SK-N-SH treated with all-trans-retinoic acid at 6 μM for 48 hours (cell line): ENCODE data around the gene HCRTR1.

ENCODE experiments used
- ATAC-seq: fragments of 200-7000 bp; cut with Tn5 transposase; 3 replicates; pipeline ENCODE4 v1.9.1; 2020; ENCODE audit warnings: mild to moderate bottlenecking, moderate library complexity
- ARNTL ChIP-seq: fragments of 450-650 bp; formaldehyde crosslinking; IDR thresholded peaks from 2 replicates; pipeline ENCODE4 v1.5.0; 2020; ENCODE audit warnings: low read depth, mild to moderate bottlenecking, moderate library complexity, borderline replicate concordance
- BACH2 ChIP-seq: fragments of 250-450 bp; sonication (Bioruptor Pico); IDR thresholded peaks from 2 replicates; pipeline ENCODE4 v1.9.0; 2021; ENCODE audit warnings: mild to moderate bottlenecking, borderline replicate concordance
- CREB5 ChIP-seq: fragments of 250-450 bp; sonication (Bioruptor Pico); IDR thresholded peaks from 2 replicates; pipeline ENCODE4 v1.5.1; 2020; ENCODE audit warnings: low read depth, mild to moderate bottlenecking, moderate library complexity
- CSDC2 ChIP-seq: fragments of 250-450 bp; sonication (Bioruptor Pico); IDR thresholded peaks from 2 replicates; pipeline ENCODE4 v1.5.0; 2020; ENCODE audit warnings: mild to moderate bottlenecking, moderate library complexity
- ESRRG ChIP-seq: fragments of 250-450 bp; sonication (Bioruptor Pico); IDR thresholded peaks from 2 replicates; pipeline ENCODE4 v1.6.1; 2021; ENCODE audit warnings: mild to moderate bottlenecking
- GLIS3 ChIP-seq: fragments of 250-450 bp; sonication (Bioruptor Pico); IDR thresholded peaks from 2 replicates; pipeline ENCODE4 v1.5.0; 2020; ENCODE audit warnings: mild to moderate bottlenecking, moderate library complexity
- ISL1 ChIP-seq: fragments of 250-450 bp; sonication (Bioruptor Pico); IDR thresholded peaks from 2 replicates; pipeline ENCODE4 v2.1.2; 2022; ENCODE audit warnings: mild to moderate bottlenecking, moderate library complexity
- OSR1 ChIP-seq: fragments of 250-450 bp; sonication (Bioruptor Pico); IDR thresholded peaks from 2 replicates; pipeline ENCODE4 v1.8.0; 2022; ENCODE audit warnings: moderate library complexity, mild to moderate bottlenecking, inconsistent platforms
- PATZ1 ChIP-seq: fragments of 250-450 bp; sonication (Bioruptor Pico); IDR thresholded peaks from 2 replicates; pipeline ENCODE4 v1.8.0; 2020; ENCODE audit warnings: mild to moderate bottlenecking, moderate library complexity, borderline replicate concordance
- POU6F1 ChIP-seq: fragments of 250-450 bp; sonication (Bioruptor Pico); IDR thresholded peaks from 2 replicates; pipeline ENCODE4 v1.8.0; 2021; ENCODE audit warnings: low read depth, mild to moderate bottlenecking, moderate library complexity, borderline replicate concordance
- RARB ChIP-seq: fragments of 250-450 bp; sonication (Bioruptor Pico); IDR thresholded peaks from 2 replicates; pipeline ENCODE4 v1.8.0; 2021; ENCODE audit warnings: mild to moderate bottlenecking, moderate library complexity
- SNAI2 ChIP-seq: fragments of 250-450 bp; sonication (Bioruptor Pico); IDR thresholded peaks from 2 replicates; pipeline ENCODE4 v1.5.0; 2020; ENCODE audit warnings: mild to moderate bottlenecking, moderate library complexity
- TCF4 ChIP-seq: fragments of 250-450 bp; sonication (Bioruptor Pico); IDR thresholded peaks from 2 replicates; pipeline ENCODE4 v1.8.0; 2021; ENCODE audit warnings: mild to moderate bottlenecking, moderate library complexity, borderline replicate concordance
- TOX ChIP-seq: fragments of 250-450 bp; sonication (Bioruptor Pico); IDR thresholded peaks from 2 replicates; pipeline ENCODE4 v1.8.0; 2021; ENCODE audit warnings: mild to moderate bottlenecking, moderate library complexity, borderline replicate concordance
- TSHZ2 ChIP-seq: fragments of 250-450 bp; sonication (Bioruptor Pico); IDR thresholded peaks from 2 replicates; pipeline ENCODE4 v1.5.0; 2020; ENCODE audit warnings: mild to moderate bottlenecking, moderate library complexity
- ZC3H10 ChIP-seq: fragments of 250-450 bp; sonication (Bioruptor Pico); IDR thresholded peaks from 2 replicates; pipeline ENCODE4 v1.5.1; 2021; ENCODE audit warnings: mild to moderate bottlenecking, moderate library complexity
- ZFP3 ChIP-seq: fragments of 250-450 bp; sonication (Bioruptor Pico); IDR thresholded peaks from 2 replicates; pipeline ENCODE4 v1.5.0; 2020; ENCODE audit warnings: mild to moderate bottlenecking, moderate library complexity
- ZFP30 ChIP-seq: fragments of 450-650 bp; formaldehyde crosslinking; IDR thresholded peaks from 2 replicates; pipeline ENCODE4 v1.5.0; 2022; ENCODE audit warnings: mild to moderate bottlenecking, moderate library complexity
- ZNF565 ChIP-seq: fragments of 450-650 bp; formaldehyde crosslinking; conservative IDR thresholded peaks from 2 replicates; pipeline ENCODE4 v1.5.0; 2020; ENCODE audit warnings: low read depth, mild to moderate bottlenecking, moderate library complexity
- ZNF70 ChIP-seq: fragments of 450-650 bp; formaldehyde crosslinking; IDR thresholded peaks from 2 replicates; pipeline ENCODE4 v1.5.0; 2020; ENCODE audit warnings: mild to moderate bottlenecking, moderate library complexity
- ZNF8 ChIP-seq: fragments of 450-650 bp; formaldehyde crosslinking; IDR thresholded peaks from 2 replicates; pipeline ENCODE4 v1.5.0; 2020; ENCODE audit warnings: mild to moderate bottlenecking, moderate library complexity

The HCRTR1 gene

GRCh38 chr1:31574749-31575368, 42.6 kb upstream of the HCRTR1 start (continued):
- no peak for TF ChIP-seq TSHZ2 (CRISPR knock-in tag)
- TF ChIP-seq TOX (CRISPR knock-in tag) = no peak
- TF ChIP-seq BACH2 (CRISPR knock-in tag) = no peak
- no peak for TF ChIP-seq ARNTL (CRISPR knock-in tag)
- no peak for TF ChIP-seq CREB5 (CRISPR knock-in tag)
- TF ChIP-seq OSR1 (CRISPR knock-in tag) = no peak
- TF ChIP-seq ZNF70 (CRISPR knock-in tag) = no peak
- no peak for TF ChIP-seq ZFP3

- ATAC-seq = no peak
Measured at GRCh38 chr1:31575369-31576140, 41.9 kb upstream of the HCRTR1 start.

GRCh38 chr1:31576201-31576669, 41.3 kb upstream of the HCRTR1 start, which contains the start of gene TINAGL1:
Gene TINAGL1 (plus strand): TSS chr1:31576515. CDS start chr1:31577149, 634 bp downstream.
- no peak for TF ChIP-seq RARB
- no peak for TF ChIP-seq ISL1 (CRISPR knock-in tag)

More at GRCh38 chr1:31575369-31576140, 41.9 kb upstream of the HCRTR1 start:
- TF ChIP-seq ZC3H10 = no peak
- no peak for TF ChIP-seq SNAI2
- no peak for TF ChIP-seq OSR1 (CRISPR knock-in tag)
- TF ChIP-seq ZNF70 (CRISPR knock-in tag) = no peak
- no peak for TF ChIP-seq ZNF8 (CRISPR knock-in tag)
- TF ChIP-seq BACH2 (CRISPR knock-in tag) = no peak
- TF ChIP-seq CSDC2 (CRISPR knock-in tag) = no peak
- TF ChIP-seq TCF4 (CRISPR knock-in tag) = no peak
- no peak for TF ChIP-seq ESRRG (CRISPR knock-in tag)
- no peak for TF ChIP-seq RARB
- TF ChIP-seq ZNF565 (CRISPR knock-in tag) = no peak

GRCh38 chr1:31576743-31577455, 40.6 kb upstream of the HCRTR1 start:
- ATAC-seq = no peak
- no peak for TF ChIP-seq ZNF8 (CRISPR knock-in tag)
- no peak for TF ChIP-seq ZFP3
- TF ChIP-seq ZFP30 = no peak
- no peak for TF ChIP-seq BACH2 (CRISPR knock-in tag)
- no peak for TF ChIP-seq TOX (CRISPR knock-in tag)
- no peak for TF ChIP-seq ARNTL (CRISPR knock-in tag)
- TF ChIP-seq CREB5 (CRISPR knock-in tag) = no peak
- TF ChIP-seq TCF4 (CRISPR knock-in tag) = no peak
- TF ChIP-seq CSDC2 (CRISPR knock-in tag) = no peak
- TF ChIP-seq ZC3H10 = no peak
- TF ChIP-seq ZNF565 (CRISPR knock-in tag) = no peak
- TF ChIP-seq ESRRG (CRISPR knock-in tag) = no peak
- TF ChIP-seq ZNF70 (CRISPR knock-in tag) = no peak
- TF ChIP-seq RARB = no peak
- TF ChIP-seq POU6F1 (CRISPR knock-in tag) = no peak
- no peak for TF ChIP-seq GLIS3 (CRISPR knock-in tag)
- no peak for TF ChIP-seq PATZ1 (CRISPR knock-in tag)

More at GRCh38 chr1:31576201-31576669, 41.3 kb upstream of the HCRTR1 start, which contains the start of gene TINAGL1:
- no peak for ATAC-seq
